H1 (cell line): ENCODE data around the gene LTC4S. TPM values are rescaled to one million over a fixed set of nuclear protein-coding genes. Genes with fewer than 3 reads are reported as not detected.
A peak's percentile ranks its signal among the peaks of the same experiment; 100 is the strongest.

Experiments used
- CTCF ChIA-PET: fragments of 300-600 bp; sonication (Branson Sonifier 250); formaldehyde crosslinking; loops from one replicate; lab custom pipeline; 2021; ENCODE audit not compliant: partially characterized antibody; lab: Charles Lee
- POLR2A ChIA-PET: fragments of 300-600 bp; sonication (Branson Sonifier 250); formaldehyde crosslinking; loops from one replicate; lab custom pipeline; 2021; ENCODE audit warnings: inconsistent platforms; ENCODE audit not compliant: partially characterized antibody; lab: Charles Lee
- DNase-seq, 2 experiments: peaks; one replicate each; pipeline versions ENCODE4 v3.0.0 to v3.0.0-alpha.2; 2010 to 2022; ENCODE audit warnings: low spot score in 2 of 2, low read depth in 1 of 2, mixed read lengths in 1 of 2
- FAIRE-seq: peaks from 2 replicates; lab custom pipeline; 2011; peaks lifted over from hg19 to GRCh38; lab: Jason Lieb, UNC
- H2AFZ ChIP-seq: 2 replicates; pipeline ENCODE4 v1.8.1; 2012; ENCODE audit warnings: low read length, inconsistent platforms
- H2AK5ac ChIP-seq: 2 replicates; pipeline ENCODE4 v1.6.1; 2013; ENCODE audit warnings: low read depth, low read length
- H2BK120ac ChIP-seq: replicated peaks from 2 replicates; pipeline ENCODE3; 2013; ENCODE audit warnings: low read depth, low read length, inconsistent platforms
- H2BK12ac ChIP-seq: 2 replicates; pipeline ENCODE4 v1.6.1; 2013; ENCODE audit warnings: low read depth, low read length
- H2BK15ac ChIP-seq: 2 replicates; pipeline ENCODE4 v1.6.1; 2013; ENCODE audit warnings: low read length
- H2BK20ac ChIP-seq: 2 replicates; pipeline ENCODE4 v1.6.1; 2013; ENCODE audit warnings: low read length
- H2BK5ac ChIP-seq: 2 replicates; pipeline ENCODE4 v1.6.1; 2013; ENCODE audit warnings: low read depth, low read length
- H3K14ac ChIP-seq: 2 replicates; pipeline ENCODE4 v1.6.1; 2013; ENCODE audit warnings: inconsistent platforms; ENCODE audit not compliant: insufficient read length
- H3K18ac ChIP-seq: 2 replicates; pipeline ENCODE4 v1.6.1; 2013; ENCODE audit warnings: low read length; ENCODE audit errors: extremely low read depth
- H3K23ac ChIP-seq: 2 replicates; pipeline ENCODE4 v1.6.1; 2013; ENCODE audit warnings: inconsistent platforms; ENCODE audit not compliant: insufficient read length
- H3K23me2 ChIP-seq: 2 replicates; pipeline ENCODE4 v1.6.1; 2013; ENCODE audit warnings: low read depth, low read length
- H3K27ac ChIP-seq: 2 replicates; pipeline ENCODE4 v1.6.1; 2011; ENCODE audit warnings: low read depth, low read length, inconsistent platforms
- H3K27me3 ChIP-seq, 4 experiments: replicated peaks in 1 of 4; 1 replicate in 1 of 4; 2 replicates in 3 of 4; pipeline versions ENCODE4 v1.6.1 to v1.8.1; 2011 to 2013; ENCODE audit warnings: low read length in 3 of 4, mild to moderate bottlenecking in 3 of 4, inconsistent platforms in 2 of 4, mixed read lengths in 2 of 4, moderate library complexity in 1 of 4; ENCODE audit not compliant: control insufficient read depth in 3 of 4, insufficient read depth in 3 of 4; ENCODE audit errors: extremely low read depth in 1 of 4
- H3K36me3 ChIP-seq, 4 experiments: 2 replicates each; pipeline versions ENCODE4 v1.6.1 to v1.8.1; 2011 to 2013; ENCODE audit warnings: mild to moderate bottlenecking in 4 of 4, low read length in 3 of 4, moderate library complexity in 2 of 4, control low read depth in 1 of 4, inconsistent platforms in 1 of 4; ENCODE audit not compliant: insufficient read depth in 4 of 4, control insufficient read depth in 2 of 4
- H3K4ac ChIP-seq: replicated peaks from 2 replicates; pipeline ENCODE3; 2013; ENCODE audit warnings: low read length, low read depth, mixed read lengths, inconsistent platforms; ENCODE audit not compliant: insufficient read length
- H3K4me1 ChIP-seq, 4 experiments: replicated peaks in 1 of 4; 1 replicate in 1 of 4; 2 replicates in 3 of 4; pipeline versions ENCODE4 v1.6.1 to v1.8.1; 2011 to 2013; ENCODE audit warnings: low read length in 3 of 4, inconsistent platforms in 2 of 4, mixed read lengths in 1 of 4; ENCODE audit not compliant: insufficient read depth in 4 of 4, control insufficient read depth in 3 of 4
- H3K4me2 ChIP-seq, 2 experiments: 2 replicates each; pipeline versions ENCODE4 v1.6.1 to v1.8.1; 2011 to 2013; ENCODE audit warnings: low read depth in 2 of 2, low read length in 2 of 2, control low read depth in 1 of 2, inconsistent platforms in 1 of 2, mild to moderate bottlenecking in 1 of 2; ENCODE audit not compliant: insufficient read depth in 1 of 2
- H3K4me3 ChIP-seq, 4 experiments: fragments of 200-600, 300-600 bp in 1 of 4; sonication (generic), shearing (Covaris generic), sonication (Bioruptor Twin) in 1 of 4; 2 replicates each; pipeline versions ENCODE4 v1.5.1 to v1.8.1; 2011 to 2016; ENCODE audit warnings: low read length in 4 of 4, low read depth in 3 of 4, control low read depth in 2 of 4, inconsistent platforms in 2 of 4, mild to moderate bottlenecking in 2 of 4, mixed read lengths in 1 of 4, moderate library complexity in 1 of 4; ENCODE audit not compliant: insufficient read depth in 2 of 4; ENCODE audit errors: extremely low read depth in 1 of 4
- H3K56ac ChIP-seq: replicated peaks from 2 replicates; pipeline ENCODE3; 2013; ENCODE audit warnings: low read depth, mild to moderate bottlenecking, mixed read lengths, low read length, inconsistent platforms; ENCODE audit not compliant: insufficient read length
- H3K79me1 ChIP-seq: 2 replicates; pipeline ENCODE4 v1.6.1; 2013; ENCODE audit warnings: low read depth, low read length, control low read depth
- H3K79me2 ChIP-seq, 2 experiments: 2 replicates each; pipeline versions ENCODE4 v1.6.1 to v1.8.1; 2012 to 2013; ENCODE audit warnings: low read length in 2 of 2, mild to moderate bottlenecking in 2 of 2, inconsistent platforms in 1 of 2; ENCODE audit not compliant: insufficient read depth in 2 of 2, control insufficient read depth in 1 of 2
- H3K9ac ChIP-seq, 4 experiments: replicated peaks in 1 of 4; 1 replicate in 1 of 4; 2 replicates in 3 of 4; pipeline versions ENCODE4 v1.6.1 to v1.8.1; 2011 to 2013; ENCODE audit warnings: low read depth in 3 of 4, low read length in 3 of 4, control low read depth in 2 of 4, mild to moderate bottlenecking in 2 of 4, moderate library complexity in 2 of 4, inconsistent platforms in 1 of 4; ENCODE audit errors: extremely low read depth in 1 of 4
- H3K9me3 ChIP-seq, 2 experiments: 2 replicates each; pipeline versions ENCODE4 v1.6.1 to v1.8.1; 2012 to 2013; ENCODE audit warnings: mild to moderate bottlenecking in 2 of 2, moderate library complexity in 2 of 2, control low read depth in 1 of 2, inconsistent platforms in 1 of 2, low read depth in 1 of 2, low read length in 1 of 2, mixed read lengths in 1 of 2; ENCODE audit not compliant: insufficient read depth in 2 of 2
- H4K20me1 ChIP-seq, 2 experiments: replicated peaks in 1 of 2; 2 replicates each; pipeline versions ENCODE3 to v1.8.1; 2011 to 2013; ENCODE audit warnings: inconsistent platforms in 2 of 2, low read length in 2 of 2, mild to moderate bottlenecking in 1 of 2; ENCODE audit not compliant: insufficient read depth in 2 of 2, control insufficient read depth in 1 of 2
- H4K5ac ChIP-seq: 2 replicates; pipeline ENCODE4 v1.6.1; 2013; ENCODE audit warnings: low read length, low read depth, mixed read lengths, inconsistent platforms; ENCODE audit not compliant: insufficient read length
- H4K8ac ChIP-seq: 2 replicates; pipeline ENCODE4 v1.8.0; 2013; ENCODE audit warnings: mild to moderate bottlenecking, moderate library complexity, low read length, inconsistent platforms; ENCODE audit not compliant: insufficient read depth; ENCODE audit errors: extremely low read depth
- H4K91ac ChIP-seq: replicated peaks from 2 replicates; pipeline ENCODE3; 2013; ENCODE audit warnings: low read length, mixed read lengths, inconsistent platforms; ENCODE audit not compliant: insufficient read length
- POLR2AphosphoS5 ChIP-seq: IDR thresholded peaks from 2 replicates; pipeline ENCODE4 v1.6.1; 2011; ENCODE audit warnings: low read depth, low read length
- TCF12 ChIP-seq: IDR thresholded peaks from 2 replicates; pipeline ENCODE4 v1.6.1; 2011; ENCODE audit warnings: low read depth, mild to moderate bottlenecking, low read length
- WGBS, 2 experiments: shearing (Covaris generic) in 1 of 2; methylation state at CpG; one replicate each; pipeline versions ENCODE4 v1.1.6 to v1.1.7; 2013 to 2015; ENCODE audit warnings: low lambda C conversion rate in 2 of 2, mixed read lengths in 2 of 2, inconsistent platforms in 1 of 2, low coverage in 1 of 2, missing lambda C conversion rate in 1 of 2; ENCODE audit not compliant: insufficient replicate concordance in 2 of 2, insufficient coverage in 1 of 2, insufficient read length in 1 of 2; ENCODE audit errors: extremely low coverage in 1 of 2, missing lambda C conversion rate in 1 of 2; 5-methylcytosine and 5-hydroxymethylcytosine counted together
- polyA plus RNA-seq, 7 experiments: library from polyadenylated mRNA; depleted of rRNA in 3 of 7; stranded (reverse) in 5 of 7; unstranded in 2 of 7; fragments of >200 nt in 5 of 7; fragments of 200-250 nt in 2 of 7; gene quantifications; 1 replicate in 5 of 7; 2 replicates in 1 of 7; 4 replicates in 1 of 7; pipeline versions ENCODE4 v1.2.1 to v1.2.3, GENCODE V29; 2011 to 2013; ENCODE audit warnings: missing spikeins in 2 of 7, mixed read lengths in 2 of 7
- total RNA-seq: library from RNA; stranded (reverse); fragmentation: NEBNext Ultra II Directional; extraction: Animal tissue kit (Norgen Biotek cat#: 25700); gene quantifications from 2 replicates; pipeline ENCODE4 v1.2.1, GENCODE V29; 2021

Gene LTC4S
- total and polyA plus RNA-seq, 2 of the 8 experiments (the other 6 are each of a cell fraction or from before 2014, with no cell fraction given) = 2.2 to 3.7 TPM

DNA sequence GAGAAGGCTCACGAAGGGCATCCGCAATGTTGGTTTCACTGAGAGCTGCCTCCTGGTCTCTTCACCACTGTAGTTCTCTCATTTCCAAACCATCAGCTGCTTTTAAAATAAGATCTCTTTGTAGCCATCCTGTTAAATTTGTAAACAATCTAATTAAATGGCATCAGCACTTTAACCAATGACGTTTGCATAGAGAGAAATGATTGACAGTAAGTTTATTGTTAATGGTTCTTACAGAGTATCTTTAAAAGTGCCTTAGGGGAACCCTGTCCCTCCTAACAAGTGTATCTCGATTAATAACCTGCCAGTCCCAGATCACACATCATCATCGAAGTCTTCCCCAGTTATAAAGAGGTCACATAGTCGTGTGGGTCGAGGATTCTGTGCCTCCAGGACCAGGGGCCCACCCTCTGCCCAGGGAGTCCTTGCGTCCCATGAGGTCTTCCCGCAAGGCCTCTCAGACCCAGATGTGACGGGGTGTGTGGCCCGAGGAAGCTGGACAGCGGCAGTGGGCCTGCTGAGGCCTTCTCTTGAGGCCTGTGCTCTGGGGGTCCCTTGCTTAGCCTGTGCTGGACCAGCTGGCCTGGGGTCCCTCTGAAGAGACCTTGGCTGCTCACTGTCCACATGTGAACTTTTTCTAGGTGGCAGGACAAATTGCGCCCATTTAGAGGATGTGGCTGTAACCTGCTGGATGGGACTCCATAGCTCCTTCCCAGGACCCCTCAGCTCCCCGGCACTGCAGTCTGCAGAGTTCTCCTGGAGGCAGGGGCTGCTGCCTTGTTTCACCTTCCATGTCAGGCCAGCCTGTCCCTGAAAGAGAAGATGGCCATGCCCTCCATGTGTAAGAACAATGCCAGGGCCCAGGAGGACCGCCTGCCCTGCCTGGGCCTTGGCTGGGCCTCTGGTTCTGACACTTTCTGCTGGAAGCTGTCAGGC lies 43.6 kb downstream of the LTC4S start:
- H4K5ac ChIP-seq = no peak overlapping the region
- TF ChIP-seq POLR2AphosphoS5 (peak; percentile 31; the same call in 1 of the 2 replicates), TCF12 (no peak)
- TF ChIP-seq, all 59 proteins: peak for 1
- Histone ChIP-seq H3K9ac (no peak overlapping the region), H3K4ac (no peak overlapping the region), H3K14ac (no peak overlapping the region), H2AFZ (no peak overlapping the region), H2AK5ac (no peak overlapping the region), H2BK5ac (no peak overlapping the region), H3K4me2 (no peak overlapping the region), H4K8ac (no peak overlapping the region; the same call in 1 of the 2 replicates), H4K20me1 (peaks cover 6 to 8% of the 10 kb centered on the region in 2 experiments), H3K4me3 (no peak overlapping the region), H3K23me2 (no peaks in the 10 kb centered on the region), H3K79me1 (no peaks in the 10 kb centered on the region; the same call in 1 of the 2 replicates), H3K4me1 (no peaks in the 10 kb centered on the region), H2BK20ac (no peak overlapping the region), H3K27ac (no peak overlapping the region), H2BK15ac (no peak overlapping the region), H3K36me3 (peaks cover 28 to 74% (median 52%) of the 10 kb centered on the region in 4 experiments), H4K91ac (no peak overlapping the region), H3K23ac (no peak overlapping the region), H3K27me3 (no peaks in the 10 kb centered on the region), H3K56ac (no peak overlapping the region), H3K9me3 (no peaks in the 10 kb centered on the region; a peak in 1 of 4 replicates), H3K18ac (no peak overlapping the region), H2BK120ac (no peak overlapping the region), H3K79me2 (no peaks in the 10 kb centered on the region), H2BK12ac (no peak overlapping the region)
- CTCF ChIA-PET = interaction anchor here (0.6 to 2.3 kb wide), 12 partner anchors 10 to 138 kb away, joined by 3 to 13 read pairs (median 4); no protein-coding TSS in a partner anchor
- DNase-seq = no peak
- FAIRE-seq = no peak
- 92% methylated on average over 15 of the region's 15 CpGs; no CpG with 5 or more reads in 1 of the 2 experiments for WGBS, 2 experiments
- POLR2A ChIA-PET = interaction anchor here (0.6 to 3.8 kb wide), 20 partner anchors 8 to 88 kb away, joined by 3 to 31 read pairs (median 4); partner anchors contain the start of genes MRNIP and SQSTM1
